Ishikawa (cell line): ENCODE measurements around the gene ANTXR1.

Experiments
- CEBPB ChIP-seq: IDR thresholded peaks from 2 replicates; pipeline ENCODE4 v1.6.1; 2012
- CREB1 ChIP-seq: IDR thresholded peaks from 2 replicates; pipeline ENCODE4 v1.6.1; 2012; ENCODE audit warnings: low read depth
- EGR1 ChIP-seq: IDR thresholded peaks from 2 replicates; pipeline ENCODE4 v1.6.1; 2012
- EP300 ChIP-seq: IDR thresholded peaks from 2 replicates; pipeline ENCODE4 v1.6.1; 2012; ENCODE audit warnings: borderline replicate concordance
- FOXM1 ChIP-seq: IDR thresholded peaks from 2 replicates; pipeline ENCODE4 v1.6.1; 2012; ENCODE audit warnings: low read depth, borderline replicate concordance
- NFIC ChIP-seq: IDR thresholded peaks from 2 replicates; pipeline ENCODE4 v1.6.1; 2012
- RAD21 ChIP-seq: IDR thresholded peaks from 2 replicates; pipeline ENCODE4 v1.6.1; 2012; ENCODE audit warnings: low read depth
- TAF1 ChIP-seq: IDR thresholded peaks from 2 replicates; pipeline ENCODE4 v1.6.1; 2012; ENCODE audit warnings: low read depth, mild to moderate bottlenecking
- TCF12 ChIP-seq: IDR thresholded peaks from 2 replicates; pipeline ENCODE4 v1.6.1; 2012; ENCODE audit warnings: low read depth
- TEAD4 ChIP-seq: IDR thresholded peaks from 2 replicates; pipeline ENCODE4 v1.6.1; 2012
- YY1 ChIP-seq: IDR thresholded peaks from 2 replicates; pipeline ENCODE4 v1.6.1; 2012; ENCODE audit warnings: low read depth
- ZBTB7A ChIP-seq: IDR thresholded peaks from 2 replicates; pipeline ENCODE4 v1.6.1; 2012; ENCODE audit warnings: low read depth
- TF ChIP-seq, protein P1 (sequence below): IDR thresholded peaks from 2 replicates; pipeline ENCODE4 v1.6.1; 2012; ENCODE audit warnings: low read depth, mild to moderate bottlenecking
- TF ChIP-seq, protein P2 (sequence below): IDR thresholded peaks from 2 replicates; pipeline ENCODE4 v1.6.1; 2012
- TF ChIP-seq, protein P3 (sequence below): IDR thresholded peaks from 2 replicates; pipeline ENCODE4 v1.6.1; 2012

Gene ANTXR1

DNA sequence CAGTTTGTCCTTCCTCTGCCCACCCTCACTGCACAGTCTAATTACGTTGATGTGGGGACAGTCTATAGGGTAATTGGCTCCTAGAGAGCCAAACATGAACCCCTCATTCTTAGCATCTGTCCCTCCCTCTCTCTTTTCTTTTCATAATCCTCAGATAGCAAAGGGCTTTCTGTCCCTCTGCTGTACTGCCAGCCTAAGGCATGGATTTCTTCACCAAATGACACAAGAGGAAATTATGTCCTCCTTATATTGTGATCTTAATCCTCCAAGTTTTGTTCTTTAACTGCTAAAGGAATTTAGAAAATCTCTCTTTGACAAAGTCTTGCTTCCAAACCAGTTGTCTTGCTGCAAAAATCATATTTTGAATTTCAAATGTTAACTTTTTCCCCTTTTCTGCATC, 18.5 kb downstream of the ANTXR1 start:
- no peak for TF ChIP-seq TCF12
- no peak for TF ChIP-seq TAF1
- TF ChIP-seq FOXM1: no peak
- TF ChIP-seq CREB1: no peak
- no peak for TF ChIP-seq EGR1
- TF ChIP-seq, protein P1, sequence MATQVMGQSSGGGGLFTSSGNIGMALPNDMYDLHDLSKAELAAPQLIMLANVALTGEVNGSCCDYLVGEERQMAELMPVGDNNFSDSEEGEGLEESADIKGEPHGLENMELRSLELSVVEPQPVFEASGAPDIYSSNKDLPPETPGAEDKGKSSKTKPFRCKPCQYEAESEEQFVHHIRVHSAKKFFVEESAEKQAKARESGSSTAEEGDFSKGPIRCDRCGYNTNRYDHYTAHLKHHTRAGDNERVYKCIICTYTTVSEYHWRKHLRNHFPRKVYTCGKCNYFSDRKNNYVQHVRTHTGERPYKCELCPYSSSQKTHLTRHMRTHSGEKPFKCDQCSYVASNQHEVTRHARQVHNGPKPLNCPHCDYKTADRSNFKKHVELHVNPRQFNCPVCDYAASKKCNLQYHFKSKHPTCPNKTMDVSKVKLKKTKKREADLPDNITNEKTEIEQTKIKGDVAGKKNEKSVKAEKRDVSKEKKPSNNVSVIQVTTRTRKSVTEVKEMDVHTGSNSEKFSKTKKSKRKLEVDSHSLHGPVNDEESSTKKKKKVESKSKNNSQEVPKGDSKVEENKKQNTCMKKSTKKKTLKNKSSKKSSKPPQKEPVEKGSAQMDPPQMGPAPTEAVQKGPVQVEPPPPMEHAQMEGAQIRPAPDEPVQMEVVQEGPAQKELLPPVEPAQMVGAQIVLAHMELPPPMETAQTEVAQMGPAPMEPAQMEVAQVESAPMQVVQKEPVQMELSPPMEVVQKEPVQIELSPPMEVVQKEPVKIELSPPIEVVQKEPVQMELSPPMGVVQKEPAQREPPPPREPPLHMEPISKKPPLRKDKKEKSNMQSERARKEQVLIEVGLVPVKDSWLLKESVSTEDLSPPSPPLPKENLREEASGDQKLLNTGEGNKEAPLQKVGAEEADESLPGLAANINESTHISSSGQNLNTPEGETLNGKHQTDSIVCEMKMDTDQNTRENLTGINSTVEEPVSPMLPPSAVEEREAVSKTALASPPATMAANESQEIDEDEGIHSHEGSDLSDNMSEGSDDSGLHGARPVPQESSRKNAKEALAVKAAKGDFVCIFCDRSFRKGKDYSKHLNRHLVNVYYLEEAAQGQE: no peak
- TF ChIP-seq YY1: no peak
- no peak for TF ChIP-seq NFIC

DNA sequence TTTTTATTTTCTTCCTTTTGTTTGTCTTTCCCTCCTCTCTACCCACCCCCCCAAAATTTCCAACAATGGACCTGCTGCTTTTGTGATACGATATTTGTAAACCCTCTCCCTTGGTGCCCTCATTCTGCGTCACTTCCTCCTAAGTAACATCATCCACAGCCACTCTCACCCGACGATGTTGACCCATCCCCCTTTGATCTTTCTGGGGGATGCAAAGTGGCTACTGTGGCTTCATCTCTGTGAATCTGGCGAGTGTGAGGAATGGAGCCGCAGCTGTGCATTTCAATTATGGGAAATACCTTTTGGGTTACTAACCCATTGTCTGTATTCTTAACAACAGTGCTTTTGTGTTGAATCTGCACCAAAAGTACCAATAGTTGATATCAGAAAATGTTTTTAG, 19.4 kb downstream of the ANTXR1 start:
- TF ChIP-seq TCF12 (no peak), EGR1 (no peak), FOXM1 (no peak), TEAD4 (no peak)
- TF ChIP-seq, protein P2, sequence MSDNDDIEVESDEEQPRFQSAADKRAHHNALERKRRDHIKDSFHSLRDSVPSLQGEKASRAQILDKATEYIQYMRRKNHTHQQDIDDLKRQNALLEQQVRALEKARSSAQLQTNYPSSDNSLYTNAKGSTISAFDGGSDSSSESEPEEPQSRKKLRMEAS: no peak

DNA sequence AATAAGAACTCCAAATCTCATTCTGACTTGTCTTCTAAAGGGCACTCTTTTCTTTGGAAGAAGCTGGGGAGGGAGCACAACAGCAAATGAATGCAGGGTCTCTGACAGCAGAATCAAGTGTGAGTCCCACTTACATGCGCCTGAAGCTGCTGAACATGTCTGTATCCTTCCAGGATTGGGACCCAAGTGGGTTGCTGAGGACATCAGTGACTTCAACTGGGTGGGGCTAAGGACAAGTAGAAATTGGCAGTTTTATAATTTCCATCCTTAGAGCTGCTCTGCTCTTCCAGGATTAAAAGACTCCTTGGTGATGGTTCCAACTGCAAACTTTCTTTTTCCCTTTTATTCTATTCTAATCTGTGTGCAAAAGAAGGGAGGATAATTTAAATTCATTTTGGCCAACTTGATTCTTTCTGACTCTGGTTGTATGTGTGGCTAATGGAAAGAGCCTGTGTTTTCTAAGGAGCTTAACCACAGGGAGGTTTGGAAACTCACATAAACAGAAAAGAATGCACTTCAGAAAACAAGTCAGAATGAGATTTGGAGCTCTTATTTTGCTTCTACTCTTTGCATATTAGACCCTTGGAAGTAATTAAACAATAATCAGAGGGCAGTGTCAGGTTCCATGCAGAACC, 20.6 kb downstream of the ANTXR1 start:
- TF ChIP-seq ZBTB7A: no peak
- no peak for TF ChIP-seq CEBPB
- no peak for TF ChIP-seq EP300
- TF ChIP-seq FOXM1: no peak
- TF ChIP-seq EGR1: no peak
- no peak for TF ChIP-seq RAD21
- no peak for TF ChIP-seq CREB1
- TF ChIP-seq, protein P1: no peak
- TF ChIP-seq NFIC: no peak
- TF ChIP-seq YY1: no peak
- TF ChIP-seq, protein P3, sequence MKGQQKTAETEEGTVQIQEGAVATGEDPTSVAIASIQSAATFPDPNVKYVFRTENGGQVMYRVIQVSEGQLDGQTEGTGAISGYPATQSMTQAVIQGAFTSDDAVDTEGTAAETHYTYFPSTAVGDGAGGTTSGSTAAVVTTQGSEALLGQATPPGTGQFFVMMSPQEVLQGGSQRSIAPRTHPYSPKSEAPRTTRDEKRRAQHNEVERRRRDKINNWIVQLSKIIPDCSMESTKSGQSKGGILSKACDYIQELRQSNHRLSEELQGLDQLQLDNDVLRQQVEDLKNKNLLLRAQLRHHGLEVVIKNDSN: no peak
- TF ChIP-seq, protein P2: no peak
- TF ChIP-seq TEAD4: no peak
- TF ChIP-seq TAF1: no peak
- TF ChIP-seq TCF12: no peak

DNA sequence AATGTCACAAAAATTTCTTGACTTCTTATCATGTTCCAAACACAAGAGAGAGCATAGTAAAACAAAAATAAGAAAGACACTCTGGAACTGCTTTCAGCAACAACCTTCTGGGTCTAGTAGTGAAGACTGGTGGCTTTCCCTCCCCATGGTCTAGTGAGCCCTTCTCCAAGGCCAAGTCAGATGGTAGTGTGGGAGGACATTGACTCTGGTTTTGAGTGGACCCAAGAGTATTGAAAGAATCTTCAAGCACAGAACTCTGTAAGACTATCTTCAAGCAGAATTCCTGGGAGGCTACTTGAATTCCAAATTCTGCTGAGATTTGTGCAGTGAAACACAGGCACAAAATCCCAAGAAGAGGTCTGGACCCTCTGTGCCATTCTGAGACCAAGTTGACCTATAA, 21.1 kb downstream of the ANTXR1 start:
- TF ChIP-seq, protein P1: no peak
- no peak for TF ChIP-seq CREB1
- no peak for TF ChIP-seq NFIC
- no peak for TF ChIP-seq ZBTB7A
- no peak for TF ChIP-seq CEBPB
- no peak for TF ChIP-seq EGR1
- no peak for TF ChIP-seq TCF12
- TF ChIP-seq, protein P3: no peak
- TF ChIP-seq, protein P2: no peak
- no peak for TF ChIP-seq YY1

DNA sequence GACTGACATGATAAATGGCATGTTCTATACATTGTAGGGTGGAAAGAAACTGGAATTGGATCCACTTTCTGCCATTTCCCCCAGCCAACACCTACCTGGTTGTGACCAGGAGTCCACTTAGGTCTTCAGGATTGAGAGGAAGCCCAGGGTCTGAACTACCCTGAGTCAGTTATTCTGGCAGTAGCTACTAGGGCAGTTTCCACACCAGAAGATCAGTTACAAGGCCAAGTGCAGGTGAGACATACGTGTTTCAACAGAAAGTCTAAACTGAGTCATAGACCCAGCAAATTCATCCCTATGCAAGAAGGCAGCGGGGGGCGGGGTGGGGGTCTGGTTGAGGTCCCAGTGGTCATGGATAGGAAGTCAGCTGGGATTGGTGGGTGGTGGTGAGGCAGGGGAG, 21.9 kb downstream of the ANTXR1 start:
- no peak for TF ChIP-seq TAF1
- no peak for TF ChIP-seq EGR1
- no peak for TF ChIP-seq RAD21
- no peak for TF ChIP-seq EP300
- TF ChIP-seq, protein P2: no peak
- TF ChIP-seq, protein P1: no peak
- TF ChIP-seq YY1: no peak
- no peak for TF ChIP-seq TEAD4
- TF ChIP-seq NFIC: no peak
- no peak for TF ChIP-seq CREB1
- TF ChIP-seq ZBTB7A: no peak
- no peak for TF ChIP-seq TCF12
- no peak for TF ChIP-seq FOXM1
- no peak for TF ChIP-seq CEBPB
- TF ChIP-seq, protein P3: no peak
